Measurements from ENCODE around the gene PDE3A.

PDE3A gene

DNA sequence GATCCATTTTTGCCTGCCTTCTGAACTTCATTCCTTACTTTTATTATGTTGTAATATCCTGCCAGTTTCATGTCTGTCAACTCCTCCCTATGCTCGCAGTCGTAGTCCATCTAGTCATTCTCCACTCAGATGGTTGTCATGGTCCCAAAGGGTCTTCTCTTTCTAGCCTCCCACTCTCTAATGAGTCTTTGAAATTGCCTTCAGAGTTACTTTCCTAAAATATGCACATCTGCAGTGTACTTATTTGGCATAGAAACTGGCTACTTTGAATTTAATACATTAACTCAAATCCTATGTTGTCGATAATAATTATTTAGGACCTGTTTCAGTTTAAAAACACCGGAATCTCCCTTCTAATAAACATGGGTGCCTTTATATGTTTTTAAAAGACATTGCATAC, 101.0 kb downstream of the PDE3A start:
- no peaks in the 10 kb centered on the region for H3K79me2 ChIP-seq (ENCODE audit: insufficient read depth, low read length)
- no peaks in the 10 kb centered on the region for H3K9me3 ChIP-seq (ENCODE audit: insufficient read depth, low read depth, low read length)
- H3F3A ChIP-seq (ENCODE audit: low read depth), result no peaks in the 10 kb centered on the region
- no peaks in the 10 kb centered on the region for H3K4me1 ChIP-seq (ENCODE audit: insufficient read depth, low read length, poor library complexity, severe bottlenecking)
- H3K4me2 ChIP-seq (ENCODE audit: low read depth, low read length, poor library complexity, severe bottlenecking), result no peak overlapping the region
- no peaks in the 10 kb centered on the region for H4K20me1 ChIP-seq (ENCODE audit: insufficient read depth, low read length, poor library complexity, severe bottlenecking)
- H3K36me3 ChIP-seq (ENCODE audit: insufficient read depth, low read length), result no peaks in the 10 kb centered on the region
- no peak for TF ChIP-seq EZH2phosphoT487 (IDR thresholded peaks at IDR 0.05; ENCODE audit: borderline replicate concordance)
- TF ChIP-seq, protein P1, sequence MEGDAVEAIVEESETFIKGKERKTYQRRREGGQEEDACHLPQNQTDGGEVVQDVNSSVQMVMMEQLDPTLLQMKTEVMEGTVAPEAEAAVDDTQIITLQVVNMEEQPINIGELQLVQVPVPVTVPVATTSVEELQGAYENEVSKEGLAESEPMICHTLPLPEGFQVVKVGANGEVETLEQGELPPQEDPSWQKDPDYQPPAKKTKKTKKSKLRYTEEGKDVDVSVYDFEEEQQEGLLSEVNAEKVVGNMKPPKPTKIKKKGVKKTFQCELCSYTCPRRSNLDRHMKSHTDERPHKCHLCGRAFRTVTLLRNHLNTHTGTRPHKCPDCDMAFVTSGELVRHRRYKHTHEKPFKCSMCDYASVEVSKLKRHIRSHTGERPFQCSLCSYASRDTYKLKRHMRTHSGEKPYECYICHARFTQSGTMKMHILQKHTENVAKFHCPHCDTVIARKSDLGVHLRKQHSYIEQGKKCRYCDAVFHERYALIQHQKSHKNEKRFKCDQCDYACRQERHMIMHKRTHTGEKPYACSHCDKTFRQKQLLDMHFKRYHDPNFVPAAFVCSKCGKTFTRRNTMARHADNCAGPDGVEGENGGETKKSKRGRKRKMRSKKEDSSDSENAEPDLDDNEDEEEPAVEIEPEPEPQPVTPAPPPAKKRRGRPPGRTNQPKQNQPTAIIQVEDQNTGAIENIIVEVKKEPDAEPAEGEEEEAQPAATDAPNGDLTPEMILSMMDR (conservative IDR thresholded peaks at IDR 0.05; ENCODE audit: low read length), result no peak
- H3K9me2 ChIP-seq (replicated peaks; ENCODE audit: low read depth, low read length), result no peaks in the 10 kb centered on the region
- no peak overlapping the region for H3K9ac ChIP-seq (ENCODE audit: low read depth, low read length, poor library complexity, severe bottlenecking)
- no peak overlapping the region for H3K4me3 ChIP-seq (ENCODE audit: low read length, poor library complexity, severe bottlenecking)
- H2AFZ ChIP-seq (ENCODE audit: low read length), result no peak overlapping the region
- H3K27me3 ChIP-seq (ENCODE audit: insufficient read depth, low read length, poor library complexity, severe bottlenecking), result no peaks in the 10 kb centered on the region

DNA sequence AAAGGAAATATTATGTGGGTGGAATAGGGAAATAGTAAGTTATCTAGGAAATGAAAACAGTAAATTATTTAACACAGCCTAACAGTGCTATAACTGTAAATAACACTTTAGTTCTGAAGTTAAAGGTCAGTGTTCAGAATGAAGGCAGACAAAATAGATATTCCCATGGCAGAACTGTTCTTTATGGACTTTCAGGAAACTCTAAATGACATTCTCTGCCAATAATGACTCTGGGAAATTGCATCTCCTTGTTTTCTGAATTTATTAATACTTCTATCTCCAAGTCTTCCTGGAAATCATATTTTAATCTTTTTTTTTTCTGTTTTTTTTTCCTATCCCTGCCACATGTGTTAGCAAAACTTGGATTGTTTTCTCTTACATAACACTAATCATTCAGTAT, 101.4 kb downstream of the PDE3A start:
- H3K36me3 ChIP-seq (ENCODE audit: insufficient read depth, low read length), result no peaks in the 10 kb centered on the region
- no peaks in the 10 kb centered on the region for H3K9me2 ChIP-seq (replicated peaks; ENCODE audit: low read depth, low read length)
- H3K4me2 ChIP-seq (ENCODE audit: low read depth, low read length, poor library complexity, severe bottlenecking), result no peak overlapping the region
- H3K27me3 ChIP-seq (ENCODE audit: insufficient read depth, low read length, poor library complexity, severe bottlenecking), result no peaks in the 10 kb centered on the region
- H3K9ac ChIP-seq (ENCODE audit: low read depth, low read length, poor library complexity, severe bottlenecking), result no peak overlapping the region
- H3K4me1 ChIP-seq (ENCODE audit: insufficient read depth, low read length, poor library complexity, severe bottlenecking), result no peaks in the 10 kb centered on the region
- no peaks in the 10 kb centered on the region for H3K79me2 ChIP-seq (ENCODE audit: insufficient read depth, low read length)
- H3F3A ChIP-seq (ENCODE audit: low read depth), result no peaks in the 10 kb centered on the region
- TF ChIP-seq, protein P1 (conservative IDR thresholded peaks at IDR 0.05; ENCODE audit: low read length), result no peak
- no peak for TF ChIP-seq EZH2phosphoT487 (IDR thresholded peaks at IDR 0.05; ENCODE audit: borderline replicate concordance)
- no peak overlapping the region for H2AFZ ChIP-seq (ENCODE audit: low read length)
- H3K4me3 ChIP-seq (ENCODE audit: low read length, poor library complexity, severe bottlenecking), result no peak overlapping the region
- no peaks in the 10 kb centered on the region for H3K9me3 ChIP-seq (ENCODE audit: insufficient read depth, low read depth, low read length)
- H4K20me1 ChIP-seq (ENCODE audit: insufficient read depth, low read length, poor library complexity, severe bottlenecking), result no peaks in the 10 kb centered on the region

DNA sequence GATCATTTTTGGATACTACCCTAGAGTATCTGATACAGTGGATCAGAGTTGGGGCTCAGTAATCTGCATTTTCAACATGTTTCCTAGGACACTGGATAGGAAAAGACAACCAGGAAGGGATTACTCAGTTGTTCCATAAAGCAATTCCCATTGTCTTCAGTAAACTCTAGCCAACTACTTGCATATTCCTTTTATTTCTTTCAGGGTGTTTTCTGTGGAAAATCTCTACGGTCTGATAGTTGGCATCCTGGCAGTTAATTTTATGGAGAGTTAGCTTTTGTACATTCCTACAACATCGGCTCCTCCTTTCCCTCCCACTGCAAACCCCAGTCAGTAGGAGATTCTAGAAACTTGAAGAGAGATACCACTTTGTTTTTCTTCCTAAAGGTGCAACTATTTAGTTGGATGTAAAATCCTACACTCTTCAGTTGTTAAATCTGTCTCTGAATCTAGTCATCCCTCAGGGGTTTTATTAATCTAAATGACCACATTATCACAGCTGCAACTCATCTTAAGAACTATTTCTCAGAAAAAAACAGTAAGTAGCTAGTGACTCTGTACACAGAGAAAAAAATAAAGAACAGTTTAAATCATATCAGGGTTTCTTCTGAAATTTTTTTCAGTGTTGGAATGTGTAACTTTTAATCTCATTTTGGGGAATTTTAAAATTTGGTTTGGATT, 103.9 kb downstream of the PDE3A start:
- Histone ChIP-seq H3K79me2 (ENCODE audit: insufficient read depth, low read length) (no peaks in the 10 kb centered on the region), H3K9me3 (ENCODE audit: insufficient read depth, low read depth, low read length) (no peaks in the 10 kb centered on the region), H4K20me1 (ENCODE audit: insufficient read depth, low read length, poor library complexity, severe bottlenecking) (no peaks in the 10 kb centered on the region), H3F3A (ENCODE audit: low read depth) (no peaks in the 10 kb centered on the region), H3K4me3 (ENCODE audit: low read length, poor library complexity, severe bottlenecking) (no peak overlapping the region), H3K4me2 (ENCODE audit: low read depth, low read length, poor library complexity, severe bottlenecking) (no peak overlapping the region), H3K27me3 (ENCODE audit: insufficient read depth, low read length, poor library complexity, severe bottlenecking) (no peaks in the 10 kb centered on the region), H3K9me2 (replicated peaks; ENCODE audit: low read depth, low read length) (no peaks in the 10 kb centered on the region), H3K36me3 (ENCODE audit: insufficient read depth, low read length) (no peaks in the 10 kb centered on the region), H3K4me1 (ENCODE audit: insufficient read depth, low read length, poor library complexity, severe bottlenecking) (no peaks in the 10 kb centered on the region), H2AFZ (ENCODE audit: low read length) (no peak overlapping the region), H3K9ac (ENCODE audit: low read depth, low read length, poor library complexity, severe bottlenecking) (no peak overlapping the region)
- no peak for TF ChIP-seq EZH2phosphoT487 (IDR thresholded peaks at IDR 0.05; ENCODE audit: borderline replicate concordance)
- TF ChIP-seq, protein P1 (conservative IDR thresholded peaks at IDR 0.05; ENCODE audit: low read length), result no peak

Measured in Loucy (cell line).